Left ventricle myocardium inferior (tissue), 1 donor: Measurements from ENCODE around the gene RBM4. TPM values are rescaled to one million over a fixed set of nuclear protein-coding genes. Genes with fewer than 3 reads are reported as not detected.

Source experiments
- DNase-seq: peaks from one replicate; pipeline ENCODE4 v3.0.0-alpha.2; 2020
- H3K27ac ChIP-seq: fragments of 200-600 bp; replicated peaks from 2 replicates; pipeline ENCODE4 v1.8.0; 2021
- H3K27me3 ChIP-seq: fragments of 200-600 bp; 2 replicates; pipeline ENCODE4 v1.8.0; 2021; ENCODE audit warnings: low read depth
- H3K36me3 ChIP-seq: fragments of 200-600 bp; 2 replicates; pipeline ENCODE4 v1.8.0; 2021
- H3K4me1 ChIP-seq: fragments of 200-600 bp; 2 replicates; pipeline ENCODE4 v1.8.0; 2021
- H3K4me3 ChIP-seq: fragments of 200-600 bp; 2 replicates; pipeline ENCODE4 v1.8.0; 2021; ENCODE audit warnings: mild to moderate bottlenecking, moderate library complexity
- H3K9me3 ChIP-seq: fragments of 200-600 bp; replicated peaks from 2 replicates; pipeline ENCODE4 v1.8.0; 2021
- CTCF ChIP-seq: fragments of 200-600 bp; IDR thresholded peaks from 2 replicates; pipeline ENCODE4 v1.8.0; 2021; ENCODE audit warnings: antibody characterized with exemption, mild to moderate bottlenecking, borderline replicate concordance
- intact Hi-C: fragments of 100-400 bp; cut with micrococcal nuclease; formaldehyde crosslinking; loops from one replicate; pipeline ENCODE4 v1.11.0; 2022
- total RNA-seq: library from RNA; stranded (reverse); fragmentation: NEBNext Ultra II Directional; extraction: Animal tissue kit (Norgen Biotek cat#: 25700); gene quantifications from one replicate; pipeline ENCODE4 v1.2.1, GENCODE V29; 2021
- donor health status: DM: no; HTN: yes; CAD: no; lungs with severe emphysema.

RBM4 gene
- total RNA-seq, 1 donor from 2014 or later = 57.1 TPM

GRCh38 chr11:66643745-66644437, 5.4 kb downstream of the RBM4 start:
- TF ChIP-seq CTCF = no peak
- no peak for DNase-seq
- no peaks in the 10 kb centered on the region for H3K27me3 ChIP-seq
- H3K27ac ChIP-seq = no peak overlapping the region
- peaks cover 88% of the 10 kb centered on the region for H3K4me1 ChIP-seq
- intact Hi-C loops = no loop called here
- peak overlapping the region; percentile 88 for H3K4me3 ChIP-seq
- H3K9me3 ChIP-seq = no peaks in the 10 kb centered on the region
- H3K36me3 ChIP-seq = peaks cover 79% of the 10 kb centered on the region

GRCh38 chr11:66646828-66647227, 8.3 kb downstream of the RBM4 start:
- Histone ChIP-seq H3K4me1 (peaks cover 64% of the 10 kb centered on the region), H3K9me3 (no peaks in the 10 kb centered on the region), H3K36me3 (peaks cover 71% of the 10 kb centered on the region), H3K27ac (no peak overlapping the region), H3K27me3 (no peaks in the 10 kb centered on the region), H3K4me3 (no peak overlapping the region)
- DNase-seq = no peak
- intact Hi-C loops = no loop called here
- TF ChIP-seq CTCF = no peak

GRCh38 chr11:66649903-66650302, 11.4 kb downstream of the RBM4 start:
- Histone ChIP-seq H3K9me3 (no peaks in the 10 kb centered on the region), H3K4me3 (no peak overlapping the region), H3K36me3 (peaks cover 52% of the 10 kb centered on the region), H3K4me1 (peaks cover 34% of the 10 kb centered on the region), H3K27me3 (no peaks in the 10 kb centered on the region), H3K27ac (no peak overlapping the region)
- TF ChIP-seq CTCF = no peak
- intact Hi-C loops = no loop called here
- DNase-seq = no peak

- H3K27ac ChIP-seq = no peak overlapping the region
- H3K36me3 ChIP-seq = peaks cover 41% of the 10 kb centered on the region
- no peaks in the 10 kb centered on the region for H3K27me3 ChIP-seq
- intact Hi-C loops = no loop called here
- H3K4me1 ChIP-seq = peaks cover 23% of the 10 kb centered on the region
- no peak for DNase-seq
- no peaks in the 10 kb centered on the region for H3K9me3 ChIP-seq
- H3K4me3 ChIP-seq = no peak overlapping the region
- TF ChIP-seq CTCF = no peak
These were observed 12.5 kb downstream of the RBM4 start for GRCh38 chr11:66651016-66651415.

GRCh38 chr11:66652651-66653050, 14.1 kb downstream of the RBM4 start:
- no peak for DNase-seq
- H3K36me3 ChIP-seq = peaks cover 32% of the 10 kb centered on the region

More at GRCh38 chr11:66652651-66653050, 14.1 kb downstream of the RBM4 start:
- peaks cover 9% of the 10 kb centered on the region for H3K4me1 ChIP-seq
- TF ChIP-seq CTCF = no peak
- no peaks in the 10 kb centered on the region for H3K27me3 ChIP-seq
- no peak overlapping the region for H3K27ac ChIP-seq
- no peak overlapping the region for H3K4me3 ChIP-seq
- intact Hi-C loops = no loop called here
- H3K9me3 ChIP-seq = no peaks in the 10 kb centered on the region
